NCI-H2227 (cell line): ENCODE data around the gene CENPA.
"Not testable (repeated sequence)": the region's sequence is repeated elsewhere in the genome, so short reads cannot be mapped to it uniquely, and the experiment has no call there.

Source experiments
- DNase-seq: peaks from one replicate; lab custom pipeline; 2025; ENCODE audit not compliant: unreplicated experiment; lab: John Stamatoyannopoulos, UW

Gene CENPA

DNA sequence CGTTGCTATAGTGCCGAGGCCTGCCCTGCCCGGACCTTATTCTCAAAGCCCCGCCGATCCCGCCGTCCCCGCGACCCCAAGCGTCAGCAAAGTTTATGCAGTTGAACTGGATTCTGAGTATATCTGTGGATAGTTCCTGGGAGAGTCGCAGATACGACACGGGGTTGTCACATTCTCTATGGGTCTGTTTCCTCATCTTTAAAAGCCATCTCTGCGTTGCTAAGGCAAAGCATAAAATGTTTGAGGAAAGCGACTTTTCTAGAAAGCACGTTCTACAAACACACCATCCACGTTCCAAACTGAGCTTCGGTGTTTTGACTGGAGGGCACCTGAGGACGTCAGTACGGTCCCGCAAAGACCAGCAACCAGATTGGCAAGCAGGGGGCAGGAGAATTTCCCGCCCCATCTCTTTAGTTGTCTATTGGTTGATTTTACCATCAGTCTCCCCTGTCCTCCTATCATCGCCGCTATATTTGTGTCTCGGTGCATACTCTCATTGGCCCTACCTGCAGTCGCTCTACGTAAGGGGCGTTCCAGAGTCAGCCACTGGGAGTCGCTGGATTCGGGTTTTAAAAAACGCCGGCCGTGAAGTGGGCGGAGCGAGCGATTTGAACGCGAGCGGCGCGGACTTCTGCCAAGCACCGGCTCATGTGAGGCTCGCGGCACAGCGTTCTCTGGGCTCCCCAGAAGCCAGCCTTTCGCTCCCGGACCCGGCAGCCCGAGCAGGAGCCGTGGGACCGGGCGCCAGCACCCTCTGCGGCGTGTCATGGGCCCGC is at the start of gene CENPA:
CENPA (plus strand) TSS at position 626 of the 776 bp plus-strand sequence; CDS start at position 767, 141 bp downstream.
- peak; percentile 99 for DNase-seq

GRCh38 chr2:26737221-26737620 is 48.6 kb upstream of the CENPA start:
- no peak for DNase-seq

DNA sequence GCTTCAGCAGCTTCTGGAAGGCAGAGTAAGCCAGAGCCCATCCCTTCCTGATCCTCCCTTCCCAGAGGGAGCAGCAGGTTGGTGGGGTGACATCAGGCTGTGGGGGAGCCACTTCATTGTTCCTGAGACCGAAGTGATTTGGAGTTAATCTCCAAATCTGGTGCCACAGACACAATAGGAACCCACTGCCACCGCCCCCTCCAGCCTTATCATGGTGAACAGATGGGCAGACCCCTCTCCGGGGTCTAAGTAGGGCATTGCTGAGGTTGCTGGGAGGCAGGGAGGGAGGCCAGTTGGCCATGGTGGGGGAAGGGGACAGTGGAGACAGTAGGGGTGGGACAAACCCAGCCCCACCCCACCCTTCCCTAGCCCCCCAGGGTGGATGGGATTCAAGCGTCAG is 47.4 kb upstream of the CENPA start:
- no peak for DNase-seq

DNA sequence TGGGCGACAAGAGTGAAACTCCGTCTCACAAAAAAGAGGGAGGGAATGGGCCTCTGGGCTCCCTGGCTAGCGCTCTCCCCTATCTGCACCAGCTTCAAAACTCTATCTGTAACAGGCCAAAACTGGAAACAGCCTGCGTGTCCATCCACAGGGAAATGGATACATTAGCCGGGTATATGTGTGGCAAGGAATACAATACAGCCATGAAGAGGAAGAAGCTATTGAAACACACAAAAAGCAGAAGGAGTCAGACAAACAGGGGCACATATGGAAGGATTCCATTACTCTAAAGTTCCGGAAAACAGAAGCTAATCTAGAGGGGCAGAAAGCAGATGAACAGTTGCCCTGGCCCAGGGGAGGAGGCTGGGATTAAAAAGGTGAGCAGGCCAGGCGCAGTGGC is 46.3 kb upstream of the CENPA start:
- DNase-seq = no peak

GRCh38 chr2:26740346-26740745 is 45.5 kb upstream of the CENPA start:
- DNase-seq = no peak

DNA sequence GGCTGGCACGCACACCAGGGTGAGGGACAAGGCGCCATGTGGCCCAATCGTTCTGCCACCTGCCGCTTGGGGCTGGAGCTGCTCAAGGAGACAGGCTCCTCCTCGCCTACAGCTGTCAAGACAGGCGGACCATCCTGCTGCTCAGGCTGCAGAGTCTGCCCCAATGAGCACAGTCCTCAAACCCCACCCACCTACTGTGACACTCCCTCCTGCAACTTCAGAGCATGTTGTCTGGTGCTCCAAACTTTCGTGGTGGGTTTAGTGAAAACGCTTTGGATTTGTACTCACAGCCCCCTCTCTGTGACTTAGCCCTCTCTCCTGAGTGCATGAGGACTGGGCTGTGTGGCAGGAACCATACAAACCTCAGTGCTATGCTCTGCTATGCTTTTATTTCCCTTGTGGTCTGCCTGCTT is 45.0 kb upstream of the CENPA start:
- DNase-seq = no peak

GRCh38 chr2:26742048-26742770 is 43.6 kb upstream of the CENPA start:
- DNase-seq = no peak

DNA sequence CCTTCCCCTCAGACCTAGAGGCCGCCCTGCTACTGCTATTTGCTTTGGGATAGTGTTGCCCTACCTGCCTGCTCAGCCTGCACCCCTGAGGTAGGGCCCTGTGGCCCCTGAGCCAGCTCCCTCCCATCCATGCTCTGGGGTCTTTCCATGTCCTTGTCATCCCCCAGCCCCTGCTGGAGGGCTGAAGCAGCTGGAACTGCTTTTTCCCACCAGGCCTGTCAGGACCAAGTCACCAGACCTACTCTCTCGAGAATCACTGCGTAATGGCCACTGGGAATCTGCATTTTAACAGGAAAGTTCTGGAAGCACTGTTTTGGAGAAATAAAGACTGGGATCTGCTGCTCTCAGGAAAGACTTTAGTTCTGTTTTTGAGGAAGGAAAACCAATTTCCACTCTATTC is 42.0 kb upstream of the CENPA start:
- DNase-seq = no peak

DNA sequence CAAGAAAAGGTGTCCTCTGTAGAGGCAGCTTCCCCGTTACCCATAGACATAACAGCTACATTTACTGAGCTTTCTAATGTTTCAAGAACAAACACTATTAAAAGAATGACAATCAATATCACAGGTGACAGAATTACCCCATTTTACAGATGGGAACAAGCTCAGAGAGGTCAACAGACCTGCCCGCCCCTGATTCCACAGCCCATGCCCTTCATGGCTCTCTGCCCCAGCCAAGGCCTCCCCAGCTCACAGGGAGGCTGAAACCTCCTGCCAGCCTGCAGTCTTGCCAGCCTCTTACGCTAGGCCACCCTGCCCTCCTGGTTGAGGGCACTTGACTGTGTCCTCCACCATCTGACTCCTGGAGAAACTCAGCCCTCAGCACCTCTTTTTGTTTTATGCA is 40.9 kb upstream of the CENPA start:
- no peak for DNase-seq

GRCh38 chr2:26745609-26746327 is 40.1 kb upstream of the CENPA start:
- DNase-seq = peak; percentile 85

DNA sequence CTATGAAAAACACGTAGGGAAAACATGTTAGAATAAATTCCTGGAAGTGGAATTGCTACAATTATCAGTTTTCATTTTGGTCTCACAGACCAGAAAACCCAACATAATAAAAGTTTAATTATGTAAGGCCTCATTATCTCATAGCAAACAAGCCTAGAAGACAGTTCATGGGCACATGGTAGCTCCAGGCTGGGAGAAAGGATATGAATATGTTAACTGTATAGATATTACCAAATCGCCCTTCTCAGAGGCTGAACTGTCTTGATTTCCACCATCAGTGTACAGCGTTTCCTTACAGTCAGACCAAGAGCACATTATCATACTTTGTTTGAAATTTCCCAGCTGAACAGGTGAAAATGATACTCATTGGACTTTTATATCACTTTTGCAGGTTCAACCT is 38.9 kb upstream of the CENPA start:
- DNase-seq = no peak

GRCh38 chr2:26749787-26750420 is 36.0 kb upstream of the CENPA start:
- DNase-seq = not testable (repeated sequence)

DNA sequence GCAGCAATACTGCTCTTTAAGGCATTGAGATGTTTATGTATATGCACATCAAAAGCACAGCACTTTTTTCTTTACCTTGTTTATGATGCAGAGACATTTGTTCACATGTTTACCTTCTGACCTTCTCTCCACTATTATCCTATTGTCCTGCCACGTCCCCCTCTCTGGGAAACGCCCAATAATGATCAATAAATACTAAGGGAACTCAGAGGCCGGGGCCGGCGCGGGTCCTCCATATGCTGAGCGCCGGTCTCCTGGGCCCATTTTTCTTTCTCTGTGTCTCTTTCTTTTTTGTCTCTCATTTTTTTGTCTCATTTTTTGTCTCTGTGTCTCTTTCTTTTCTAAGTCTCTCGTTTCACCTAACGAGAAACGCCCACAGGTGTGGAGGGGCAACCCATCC is 35.4 kb upstream of the CENPA start:
- DNase-seq = not testable (repeated sequence)

DNA sequence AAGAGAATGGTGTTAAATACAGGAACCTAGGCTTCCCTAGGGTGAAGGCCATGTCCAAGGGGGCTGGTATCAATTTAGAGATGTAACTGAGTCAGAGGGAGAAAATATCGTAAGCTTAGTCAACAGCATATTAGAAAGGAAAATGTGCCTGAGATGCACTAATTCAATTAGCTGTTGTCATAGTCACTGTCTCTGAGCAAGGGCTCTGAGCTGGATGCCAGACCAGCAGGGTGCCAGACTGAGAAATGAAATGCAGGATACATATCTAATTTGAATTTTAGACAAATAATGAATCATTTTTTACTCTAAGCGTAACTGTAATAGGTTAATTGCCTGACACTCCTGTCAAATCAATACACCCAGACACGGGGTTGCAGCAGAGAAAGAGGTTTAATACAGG is 33.2 kb upstream of the CENPA start:
- no peak for DNase-seq

- no peak for DNase-seq
Observed at GRCh38 chr2:26754539-26754938, 31.3 kb upstream of the CENPA start.

DNA sequence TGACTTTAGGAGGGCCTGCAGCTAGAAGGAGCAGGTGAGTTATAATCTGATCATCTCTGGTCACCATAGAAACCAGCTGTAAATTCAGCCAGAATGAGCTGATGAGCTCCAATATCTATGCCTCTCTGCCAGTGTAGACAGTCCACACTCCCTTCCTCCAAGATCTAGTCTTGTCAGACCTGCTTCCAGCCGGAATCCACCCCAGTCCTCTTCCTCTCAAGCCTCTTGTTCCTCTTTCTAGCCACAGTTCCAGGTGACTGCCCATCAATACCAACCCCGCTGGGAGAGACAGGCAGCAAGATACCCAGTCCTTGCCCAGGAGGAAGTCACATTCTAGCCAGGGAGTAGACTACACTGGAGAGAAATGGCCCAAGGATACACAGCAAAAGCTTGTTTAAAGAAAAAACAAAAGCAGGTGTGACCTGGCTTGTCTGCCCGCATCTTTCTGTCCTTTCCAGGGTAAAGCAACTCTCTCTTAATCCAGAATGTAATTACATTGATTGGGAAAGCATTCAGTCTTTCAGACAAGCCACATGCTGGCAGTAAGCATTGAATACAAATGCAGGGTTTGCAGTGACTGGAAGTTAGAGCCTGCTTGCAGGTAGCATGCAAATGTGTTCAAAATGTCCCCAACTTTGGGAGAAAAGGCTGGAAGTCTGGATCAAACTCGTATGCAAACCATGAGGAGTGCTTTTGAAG is 30.7 kb upstream of the CENPA start:
- DNase-seq = no peak

DNA sequence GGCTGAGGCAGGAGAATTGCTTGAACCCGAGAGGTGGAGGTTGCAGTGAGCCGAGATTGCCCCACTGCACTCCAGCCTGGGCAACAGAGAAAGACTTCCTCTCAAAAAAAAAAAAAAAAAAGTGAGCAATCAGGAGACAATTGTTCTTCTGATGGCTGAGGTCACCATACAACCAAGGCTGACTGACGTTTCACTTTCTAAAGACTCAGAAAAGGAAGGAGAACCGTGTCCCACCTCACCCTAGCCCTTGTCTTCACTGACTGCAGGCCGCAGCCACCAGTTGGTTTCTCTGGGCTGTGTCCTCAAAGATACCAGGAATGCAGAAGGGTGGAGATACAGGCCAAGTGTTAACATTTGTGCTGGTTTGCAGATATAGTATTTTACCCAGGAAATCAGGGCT is 29.5 kb upstream of the CENPA start:
- DNase-seq = no peak

DNA sequence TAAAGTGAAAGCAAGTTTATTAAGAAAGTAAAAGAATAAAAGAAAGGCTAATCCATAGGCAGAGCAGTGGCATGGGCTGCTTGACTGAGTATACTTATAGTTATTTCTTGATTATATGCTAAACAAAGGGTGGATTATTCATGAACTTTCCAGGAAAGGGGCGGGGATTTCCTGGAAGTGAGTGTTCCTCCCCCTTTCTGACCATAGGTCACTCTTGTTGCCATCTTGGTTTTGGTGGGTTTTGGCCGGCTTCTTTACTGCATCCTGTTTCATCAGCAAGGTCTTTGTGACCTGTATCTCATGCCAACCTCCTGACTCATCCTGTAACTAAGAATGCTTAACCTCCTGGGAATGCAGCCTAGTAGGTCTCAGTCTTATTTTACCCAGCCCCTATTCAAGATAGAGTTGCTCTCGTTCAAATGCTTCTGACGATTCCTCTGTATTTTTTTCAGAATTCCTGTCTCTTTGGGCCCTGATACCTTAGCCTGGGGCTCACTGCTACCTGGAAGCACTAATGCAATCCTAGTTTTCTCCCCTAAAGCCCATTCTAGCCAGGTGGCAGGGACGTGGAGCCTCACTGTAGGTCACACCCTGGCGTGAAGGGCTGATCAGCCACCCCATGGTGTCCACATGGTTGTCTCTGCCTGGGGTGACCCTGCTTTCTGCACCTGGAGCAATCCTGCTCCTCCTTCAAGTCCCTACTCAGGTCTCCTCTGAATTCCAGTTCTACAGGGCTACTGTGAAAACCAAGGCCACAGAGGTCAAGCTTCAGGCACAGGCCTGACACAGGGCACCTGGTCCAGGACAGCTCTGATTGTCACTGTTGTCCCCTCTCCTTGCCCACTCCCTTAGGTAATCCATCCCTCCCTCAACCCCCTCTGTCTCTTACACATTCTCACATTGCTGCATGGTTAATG is 27.7 kb upstream of the CENPA start:
- no peak for DNase-seq

DNA sequence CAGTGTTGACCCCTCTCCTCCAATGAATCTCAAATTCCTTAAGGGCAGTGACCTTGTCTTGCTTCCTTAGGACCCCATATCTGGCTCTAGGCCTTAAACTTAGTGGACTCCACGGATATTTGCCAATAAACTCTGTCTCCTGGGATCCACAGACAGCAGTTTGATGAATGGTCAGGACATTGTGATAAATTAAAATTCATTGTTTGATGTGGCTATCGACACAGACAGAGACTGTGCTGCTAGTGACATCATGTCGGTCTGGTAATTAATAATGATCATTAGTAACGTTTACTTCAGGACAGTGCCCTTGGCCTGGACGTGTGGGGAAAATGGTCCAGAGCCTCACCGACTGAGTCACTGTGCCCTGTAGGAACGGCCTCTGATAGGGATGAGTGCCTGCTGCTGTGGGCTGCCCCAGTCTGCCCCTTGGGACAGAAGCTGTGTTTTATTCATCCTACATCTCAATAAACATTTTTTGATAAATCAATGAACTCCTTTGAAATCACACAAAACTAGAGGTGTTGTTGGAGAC is 27.0 kb upstream of the CENPA start:
- no peak for DNase-seq
